Mononuclear cell (primary cell): Measurements from ENCODE around the gene OTC. TPM values are rescaled to one million over a fixed set of nuclear protein-coding genes. Genes with fewer than 3 reads are reported as not detected.

Source experiments
- H3K27me3 ChIP-seq: 2 replicates; pipeline ENCODE4 v1.6.0; 2011; ENCODE audit warnings: low read length, control low read depth; ENCODE audit not compliant: insufficient read depth
- H3K4me1 ChIP-seq: 2 replicates; pipeline ENCODE4 v1.5.1; 2011; ENCODE audit warnings: mild to moderate bottlenecking, low read length, control low read depth; ENCODE audit not compliant: insufficient read depth
- H3K4me3 ChIP-seq: 2 replicates; pipeline ENCODE4 v1.5.1; 2011; ENCODE audit warnings: mild to moderate bottlenecking, low read length, moderate library complexity
- H3K9me3 ChIP-seq: 2 replicates; pipeline ENCODE4 v1.5.1; 2011; ENCODE audit warnings: low read depth, mild to moderate bottlenecking, control low read depth, low read length
- total RNA-seq: library from RNA; depleted of rRNA; stranded (reverse); fragments of >200 nt; gene quantifications from one replicate; pipeline ENCODE4 v1.2.3, GENCODE V29; 2012

The OTC gene
- total RNA-seq, 1 donor, result not detected

DNA sequence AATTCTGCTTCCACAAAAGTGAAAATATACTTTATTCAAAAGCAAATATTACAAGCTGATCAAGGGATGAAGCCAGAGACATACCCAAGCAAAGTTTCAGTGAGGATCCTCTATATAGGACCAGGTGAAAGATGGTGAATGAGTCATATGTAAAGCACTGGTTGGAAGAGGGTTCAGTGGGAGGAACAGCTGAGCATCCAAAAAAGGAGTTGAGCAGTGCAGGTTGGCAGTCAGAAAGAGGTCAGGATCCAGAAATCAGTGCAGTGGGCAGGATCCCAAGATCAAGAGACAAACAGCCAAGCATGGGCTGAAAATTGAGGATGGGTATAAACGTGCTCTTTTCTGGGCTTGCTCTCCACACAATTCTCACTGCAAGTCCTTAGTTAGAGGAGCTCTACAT is 30.3 kb downstream of the OTC start:
- Histone ChIP-seq H3K27me3 (no peaks in the 10 kb centered on the region), H3K4me3 (no peak overlapping the region), H3K4me1 (no peaks in the 10 kb centered on the region), H3K9me3 (no peaks in the 10 kb centered on the region)

DNA sequence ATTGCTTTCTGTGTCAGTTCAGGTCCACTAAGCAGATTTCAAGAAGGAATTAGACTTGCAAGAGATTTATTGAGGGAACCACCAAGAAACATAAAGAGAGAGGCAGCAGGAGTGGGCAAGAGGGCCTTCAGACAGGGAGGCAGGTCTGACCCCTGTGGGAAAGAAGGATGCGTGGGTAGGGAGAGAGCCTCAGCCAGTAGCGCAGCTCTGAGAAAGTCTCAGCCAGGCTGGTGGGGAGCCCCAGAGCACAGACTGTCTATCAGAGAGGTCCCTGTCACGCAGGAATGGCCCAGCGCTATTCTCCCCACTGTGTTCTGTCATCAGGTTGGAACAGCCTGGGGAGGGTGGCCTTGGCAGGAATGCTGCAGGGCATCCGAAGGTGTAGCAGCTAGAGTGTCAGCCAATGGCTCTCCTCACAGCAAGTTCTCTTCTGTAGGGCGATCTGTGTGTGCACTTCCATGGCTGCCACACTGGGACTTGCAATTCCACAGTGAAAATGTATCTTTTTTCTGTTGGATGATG is 48.0 kb downstream of the OTC start:
- Histone ChIP-seq H3K27me3 (no peaks in the 10 kb centered on the region), H3K4me1 (no peaks in the 10 kb centered on the region), H3K9me3 (no peaks in the 10 kb centered on the region), H3K4me3 (no peak overlapping the region)

DNA sequence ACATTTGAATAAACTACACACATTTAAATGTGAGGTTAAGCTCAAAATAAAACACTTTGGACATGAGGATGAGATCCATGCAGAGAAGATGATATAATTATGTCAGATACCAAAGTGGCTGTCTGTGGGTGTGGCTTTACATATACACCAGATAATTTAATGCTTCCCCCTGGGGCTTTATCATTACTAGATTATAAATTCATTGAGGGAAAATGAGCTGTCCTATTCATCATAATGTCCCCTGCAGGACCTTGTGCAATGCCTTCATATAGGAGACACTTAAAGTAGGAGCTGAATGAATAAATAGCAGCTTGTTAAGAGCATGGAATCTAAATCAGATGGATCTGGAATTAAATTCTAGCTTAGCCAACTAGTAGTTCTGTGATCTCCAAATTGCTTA is 49.7 kb downstream of the OTC start:
- H3K4me3 ChIP-seq, result no peak overlapping the region
- no peaks in the 10 kb centered on the region for H3K27me3 ChIP-seq
- H3K9me3 ChIP-seq, result no peaks in the 10 kb centered on the region
- no peaks in the 10 kb centered on the region for H3K4me1 ChIP-seq

DNA sequence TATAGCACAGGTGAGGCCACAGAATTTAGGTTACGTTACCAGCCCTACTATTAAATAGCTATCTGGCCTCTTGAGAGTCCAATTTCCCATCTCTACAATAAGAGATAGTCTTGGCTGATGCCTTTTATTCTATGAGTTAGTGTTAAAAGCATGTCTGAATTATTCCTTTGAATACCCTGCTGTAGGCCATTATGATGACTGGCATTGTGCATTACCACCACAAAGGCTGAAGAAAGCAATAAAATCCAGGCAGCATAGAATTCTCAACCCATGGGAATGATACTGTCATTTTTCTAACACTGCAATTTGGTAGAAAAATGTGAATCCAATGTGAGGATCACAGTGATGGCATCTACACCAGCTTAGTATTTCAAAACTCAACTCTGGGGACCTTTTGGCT is 51.4 kb downstream of the OTC start:
- Histone ChIP-seq H3K4me1 (no peaks in the 10 kb centered on the region), H3K4me3 (no peak overlapping the region), H3K9me3 (no peaks in the 10 kb centered on the region), H3K27me3 (no peaks in the 10 kb centered on the region)

DNA sequence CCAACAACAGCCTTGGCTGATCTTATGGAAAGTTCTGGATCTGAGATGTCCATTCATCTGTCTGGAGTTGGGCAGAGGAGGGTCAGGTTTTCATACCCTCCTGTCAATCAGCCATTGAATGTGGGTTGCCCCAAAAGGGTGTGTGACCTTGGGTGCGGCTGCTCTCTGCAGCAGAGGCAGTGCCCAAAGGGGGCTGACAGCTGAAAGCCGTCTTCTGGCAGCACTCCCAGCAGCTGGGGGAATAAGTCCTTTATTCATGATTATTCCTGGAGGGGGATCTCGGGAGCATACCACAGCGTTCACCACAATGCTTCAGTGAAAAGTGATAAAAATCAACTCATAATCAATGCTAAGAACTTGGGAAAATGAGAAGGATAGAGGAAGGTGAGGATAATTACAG is 54.7 kb downstream of the OTC start:
- Histone ChIP-seq H3K4me3 (no peak overlapping the region), H3K9me3 (no peaks in the 10 kb centered on the region), H3K4me1 (no peaks in the 10 kb centered on the region), H3K27me3 (no peaks in the 10 kb centered on the region)

DNA sequence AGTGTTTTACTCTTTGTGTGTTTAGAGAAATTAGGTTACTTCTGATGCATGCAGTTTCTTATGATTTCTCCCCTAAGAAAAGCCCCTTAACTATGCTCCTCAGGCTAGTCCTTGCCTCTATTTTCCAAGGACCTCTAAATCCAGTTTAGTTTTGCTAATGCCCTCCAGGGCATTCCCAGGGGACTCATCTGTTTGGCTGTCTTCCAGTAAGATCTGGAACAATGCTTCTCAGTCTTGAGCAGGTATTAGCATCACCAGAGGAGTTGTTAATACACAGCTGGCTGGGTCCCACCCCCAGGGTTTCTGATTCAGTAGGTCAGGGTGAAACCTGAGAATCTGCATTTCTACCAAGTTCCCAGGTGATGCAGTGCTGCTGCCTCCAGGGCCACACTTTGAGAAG is 56.9 kb downstream of the OTC start:
- Histone ChIP-seq H3K4me3 (no peak overlapping the region), H3K9me3 (no peaks in the 10 kb centered on the region), H3K27me3 (no peaks in the 10 kb centered on the region), H3K4me1 (no peaks in the 10 kb centered on the region)

DNA sequence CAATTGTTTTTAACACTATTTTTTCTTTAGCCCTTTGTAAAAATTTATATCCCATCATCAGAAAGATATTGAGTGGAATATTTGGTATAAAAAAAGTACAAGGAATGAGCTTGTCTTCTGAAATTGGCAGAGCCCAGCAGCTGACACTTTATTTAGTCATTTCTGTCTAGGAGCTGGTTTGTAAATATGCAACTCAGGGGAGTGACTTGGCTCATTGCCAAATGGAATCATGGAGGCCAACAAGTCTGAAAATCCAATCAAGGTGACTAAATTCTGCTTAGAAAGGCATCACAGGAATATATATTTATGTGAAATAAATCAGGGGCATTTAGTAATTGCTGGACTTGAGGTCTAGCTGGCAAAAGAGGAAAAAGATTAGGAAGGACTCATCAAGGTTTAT is 74.4 kb downstream of the OTC start:
- H3K4me1 ChIP-seq, result no peaks in the 10 kb centered on the region
- H3K9me3 ChIP-seq, result no peaks in the 10 kb centered on the region
- no peak overlapping the region for H3K4me3 ChIP-seq

DNA sequence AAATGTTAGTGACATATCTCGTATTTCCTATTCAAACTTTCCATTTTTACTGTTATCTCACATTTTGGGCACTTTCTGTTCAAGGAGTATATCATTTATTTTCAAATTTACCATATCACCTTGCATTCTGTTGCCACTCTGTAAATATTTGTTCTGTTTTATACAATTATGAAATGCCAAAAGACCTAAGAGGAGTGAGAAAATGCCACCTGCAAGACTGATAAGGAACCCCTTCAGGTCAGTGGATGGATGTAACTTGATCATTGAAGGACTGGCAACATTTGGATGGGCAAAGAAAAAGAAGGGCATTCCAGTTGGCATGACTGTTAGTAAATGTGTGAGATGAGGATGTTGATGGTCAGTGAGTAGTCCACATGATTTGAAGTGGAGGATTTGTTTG is 79.1 kb downstream of the OTC start:
- Histone ChIP-seq H3K9me3 (no peaks in the 10 kb centered on the region), H3K4me3 (no peak overlapping the region), H3K27me3 (no peaks in the 10 kb centered on the region), H3K4me1 (no peaks in the 10 kb centered on the region)

More for the DNA sequence above, 74.4 kb downstream of the OTC start:
- no peaks in the 10 kb centered on the region for H3K27me3 ChIP-seq

DNA sequence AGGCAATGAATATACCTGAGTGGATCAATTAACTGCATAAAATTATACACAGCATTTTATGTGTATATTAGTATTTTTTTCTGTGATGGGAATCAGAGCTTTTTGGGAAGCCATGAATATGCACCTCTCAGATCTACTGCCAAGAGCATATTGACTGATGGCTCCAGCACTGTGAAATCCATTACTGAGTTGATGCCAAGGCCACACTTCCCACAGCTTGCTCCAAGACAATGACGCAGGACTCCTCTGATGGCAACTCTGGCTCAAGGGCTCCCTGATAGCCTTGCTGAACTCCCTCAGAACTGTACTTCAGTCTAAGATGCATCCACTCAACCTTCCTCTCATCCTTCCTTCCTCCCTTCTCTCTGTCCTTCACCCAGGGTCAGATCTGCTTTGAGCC is 82.7 kb downstream of the OTC start:
- Histone ChIP-seq H3K27me3 (no peaks in the 10 kb centered on the region), H3K4me1 (no peaks in the 10 kb centered on the region), H3K9me3 (no peaks in the 10 kb centered on the region), H3K4me3 (no peak overlapping the region)

DNA sequence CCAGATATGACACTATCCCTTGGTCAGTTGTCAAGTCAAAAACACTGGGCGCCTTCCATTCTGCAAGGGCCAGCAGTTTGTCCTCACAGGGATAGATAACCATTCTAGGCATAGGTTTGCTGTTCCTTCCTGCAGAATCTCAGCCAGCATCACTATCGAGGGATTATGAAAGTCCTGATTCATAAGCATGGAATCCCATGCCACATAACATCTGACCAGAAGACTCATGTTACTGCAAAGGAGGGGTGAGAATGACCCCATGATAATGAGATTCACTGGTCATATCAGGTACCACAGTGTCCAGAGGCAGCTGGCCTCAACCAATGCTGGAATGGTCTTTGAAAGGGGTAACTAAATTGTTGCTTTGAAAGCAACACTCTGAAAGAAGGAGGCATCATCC is 84.7 kb downstream of the OTC start:
- H3K4me3 ChIP-seq, result no peak overlapping the region
- H3K4me1 ChIP-seq, result no peaks in the 10 kb centered on the region
- no peaks in the 10 kb centered on the region for H3K9me3 ChIP-seq
- H3K27me3 ChIP-seq, result no peaks in the 10 kb centered on the region

DNA sequence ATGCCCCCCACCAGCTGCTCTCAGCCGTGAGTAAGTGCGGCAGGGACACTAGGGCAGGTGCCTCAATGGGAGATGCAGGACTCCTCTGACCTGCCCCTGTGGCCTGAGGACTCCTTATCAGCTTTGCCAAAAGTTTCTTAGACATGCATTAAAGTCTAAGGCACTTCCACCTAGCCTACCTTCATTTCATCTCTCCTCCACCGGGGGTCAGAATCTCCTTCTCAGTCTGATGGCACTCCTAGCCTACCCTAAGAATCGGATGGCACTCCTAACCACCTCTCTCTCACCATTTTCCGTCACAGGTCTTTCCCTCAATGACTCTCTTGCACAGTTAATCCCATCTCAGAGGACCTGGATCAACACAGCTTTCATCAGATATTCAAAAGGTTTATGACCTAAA is 85.9 kb downstream of the OTC start:
- no peaks in the 10 kb centered on the region for H3K27me3 ChIP-seq
- H3K9me3 ChIP-seq, result no peaks in the 10 kb centered on the region
- no peaks in the 10 kb centered on the region for H3K4me1 ChIP-seq
- no peak overlapping the region for H3K4me3 ChIP-seq

DNA sequence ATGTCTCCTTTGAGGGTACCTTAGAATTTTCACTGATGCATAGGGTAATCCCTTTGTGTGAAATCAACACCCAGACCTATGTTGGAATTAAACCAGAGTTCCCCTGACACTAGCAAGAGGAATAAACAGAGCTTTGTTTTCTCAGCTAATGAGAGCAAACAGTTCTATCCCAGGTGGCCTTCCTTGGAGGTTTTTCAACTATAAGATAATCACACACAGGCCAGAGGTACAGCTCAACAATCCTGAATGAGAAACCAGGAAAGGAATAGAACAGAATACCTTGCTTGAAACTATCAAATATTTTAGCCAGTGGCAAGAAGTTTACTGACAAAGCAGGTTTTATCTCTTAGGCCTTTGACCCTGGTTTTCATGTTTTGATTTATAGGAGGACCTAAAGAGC is 100.2 kb downstream of the OTC start:
- Histone ChIP-seq H3K4me1 (no peaks in the 10 kb centered on the region), H3K27me3 (no peaks in the 10 kb centered on the region), H3K4me3 (no peak overlapping the region), H3K9me3 (no peaks in the 10 kb centered on the region)

DNA sequence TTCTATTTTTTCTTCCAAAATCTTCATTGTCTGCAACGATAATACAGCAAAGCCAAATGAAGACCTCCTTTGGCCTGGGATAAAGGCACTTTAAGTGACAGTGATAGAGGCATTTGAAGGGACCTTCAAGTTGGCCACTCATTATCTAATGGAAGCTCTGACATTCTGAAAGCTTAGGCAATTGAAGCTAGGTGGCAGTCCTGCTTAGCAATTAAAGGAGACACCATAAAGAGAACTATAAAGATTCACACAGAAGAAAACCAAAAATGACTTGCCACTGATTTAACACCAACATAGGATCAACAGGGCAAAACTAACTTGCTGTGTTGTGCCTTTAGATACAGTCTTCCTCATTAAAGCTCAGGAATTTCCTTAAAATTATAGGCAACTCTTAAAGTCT is 105.7 kb downstream of the OTC start:
- H3K4me1 ChIP-seq, result no peaks in the 10 kb centered on the region
- H3K9me3 ChIP-seq, result no peaks in the 10 kb centered on the region
- no peak overlapping the region for H3K4me3 ChIP-seq
- no peaks in the 10 kb centered on the region for H3K27me3 ChIP-seq

DNA sequence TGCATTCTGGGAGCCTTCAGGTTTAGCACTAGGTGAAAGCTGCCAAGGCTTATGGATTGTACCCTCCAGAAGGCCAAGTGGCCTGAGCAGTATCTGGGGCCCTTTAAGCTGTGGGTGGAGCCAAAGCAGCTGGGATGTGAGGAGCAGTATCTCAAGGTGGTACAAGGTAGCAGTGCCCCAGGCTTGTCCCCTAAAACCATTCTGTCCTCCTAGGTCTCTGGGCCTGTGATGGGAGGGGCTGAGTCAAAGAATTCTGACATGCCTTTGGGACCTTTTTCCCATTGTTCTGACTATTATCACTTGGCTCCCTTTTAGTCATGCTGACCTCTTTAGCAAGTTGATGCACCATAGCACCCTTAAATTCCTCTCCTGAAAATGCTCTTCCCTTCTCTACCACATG is 109.9 kb downstream of the OTC start:
- H3K4me3 ChIP-seq, result no peak overlapping the region
- no peaks in the 10 kb centered on the region for H3K4me1 ChIP-seq
- H3K27me3 ChIP-seq, result no peaks in the 10 kb centered on the region
- H3K9me3 ChIP-seq, result no peaks in the 10 kb centered on the region

DNA sequence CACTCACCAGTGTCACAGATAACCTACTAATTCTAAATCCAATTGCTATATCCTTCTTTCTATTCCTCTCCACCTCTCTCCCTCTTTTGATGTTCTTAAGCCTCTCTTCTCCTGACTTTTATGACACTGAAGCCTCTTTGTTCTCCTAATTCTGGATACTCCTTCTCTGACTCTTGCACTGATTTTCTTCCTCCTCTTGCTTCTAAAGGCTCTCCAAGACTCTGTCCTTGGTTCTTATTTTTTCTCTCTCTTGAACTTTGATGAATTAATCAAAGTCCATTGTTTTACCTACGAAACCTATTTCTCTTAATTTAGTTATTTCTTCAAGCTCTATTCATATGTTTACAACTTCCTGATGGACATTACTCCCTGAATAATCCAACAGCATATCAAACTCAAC is 113.3 kb downstream of the OTC start:
- Histone ChIP-seq H3K27me3 (no peaks in the 10 kb centered on the region), H3K4me1 (no peaks in the 10 kb centered on the region), H3K9me3 (no peaks in the 10 kb centered on the region), H3K4me3 (no peak overlapping the region)

DNA sequence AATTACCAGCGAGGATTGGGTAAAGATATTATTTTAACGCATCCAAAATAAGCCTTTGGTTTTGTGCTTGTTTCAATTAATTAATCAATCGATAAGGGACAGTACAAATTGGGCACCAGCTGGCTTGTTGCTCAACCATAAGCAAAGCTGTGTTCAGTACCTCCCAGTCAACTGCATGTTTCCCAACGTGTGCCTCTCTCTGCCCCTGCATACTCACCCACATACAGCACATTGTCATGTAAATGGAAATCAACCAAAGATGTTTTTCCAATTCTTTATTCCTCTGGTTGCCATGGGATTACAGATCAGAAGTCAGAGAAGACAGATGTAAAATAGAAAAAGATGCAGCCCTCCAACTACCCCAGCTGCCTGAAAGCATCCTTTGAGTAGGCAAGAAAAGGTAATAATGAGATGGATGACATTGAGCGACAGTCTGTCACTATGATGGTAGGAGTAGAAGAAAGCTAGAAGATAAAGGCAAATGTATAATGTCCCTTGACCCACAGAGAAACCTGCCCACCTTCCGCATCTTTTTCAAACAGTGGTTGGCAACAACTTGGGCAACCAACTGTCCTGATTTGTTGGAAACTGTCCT is 116.3 kb downstream of the OTC start:
- H3K9me3 ChIP-seq, result no peaks in the 10 kb centered on the region
- no peak overlapping the region for H3K4me3 ChIP-seq
- H3K4me1 ChIP-seq, result no peaks in the 10 kb centered on the region
- no peaks in the 10 kb centered on the region for H3K27me3 ChIP-seq
